HG02759 (cell line): ENCODE data around the gene CELF5.

Experiments
- ATAC-seq: cut with Tn5 transposase; IDR thresholded peaks from one replicate; pipeline ENCODE4 v1.9.1; 2021; ENCODE audit warnings: mild to moderate bottlenecking, moderate library complexity; ENCODE audit not compliant: unreplicated experiment

Gene CELF5

GRCh38 chr19:3224346-3225168 lies at the start of gene CELF5:
TSS of gene CELF5 (plus strand) at chr19:3224661. CDS start at chr19:3224740, 79 bp downstream.
- ATAC-seq: no peak

GRCh38 chr19:3175781-3176714 lies 48.4 kb upstream of the CELF5 start:
- ATAC-seq: peak; percentile 24

- no peak for ATAC-seq
Measured at GRCh38 chr19:3176715-3177501, 47.6 kb upstream of the CELF5 start.

- ATAC-seq: peak; percentile 45
Measured at GRCh38 chr19:3178377-3178972, 46.0 kb upstream of the CELF5 start, which contains the start of gene S1PR4. TSS of gene S1PR4 (plus strand) at chr19:3178769. CDS start at chr19:3178793, 24 bp downstream.

GRCh38 chr19:3178973-3179738 lies 45.3 kb upstream of the CELF5 start:
- peak; percentile 13 for ATAC-seq

- no peak for ATAC-seq
Measured at GRCh38 chr19:3179739-3180293, 44.6 kb upstream of the CELF5 start.

- no peak for ATAC-seq
Measured at GRCh38 chr19:3183721-3184641, 40.5 kb upstream of the CELF5 start.

GRCh38 chr19:3184847-3185460 lies 39.5 kb upstream of the CELF5 start:
- no peak for ATAC-seq

- peak; percentile 83 for ATAC-seq
Measured at GRCh38 chr19:3185461-3186159, 38.9 kb upstream of the CELF5 start, which contains the start of gene NCLN. TSS of gene NCLN (plus strand) at chr19:3185930. CDS start at chr19:3186031, 101 bp downstream.

- no peak for ATAC-seq
Measured at GRCh38 chr19:3186160-3186688, 38.2 kb upstream of the CELF5 start.

- no peak for ATAC-seq
Measured at GRCh38 chr19:3186891-3187661, 37.4 kb upstream of the CELF5 start.

- no peak for ATAC-seq
Measured at GRCh38 chr19:3187662-3188511, 36.6 kb upstream of the CELF5 start.

GRCh38 chr19:3188627-3189596 lies 35.5 kb upstream of the CELF5 start:
- no peak for ATAC-seq
